DMS79 (cell line): ENCODE results near the gene UROC1.

Experiments used
- DNase-seq: peaks from one replicate; lab custom pipeline; 2025; lab: John Stamatoyannopoulos, UW

Gene UROC1

GRCh38 chr3:126517291-126517951, at the start of gene UROC1:
Gene UROC1, minus strand, starts transcription at chr3:126517773. Its CDS starts 54 bp downstream, at chr3:126517719.
- no peak for DNase-seq

- no peak for DNase-seq
These were observed 45.2 kb upstream of the UROC1 start for GRCh38 chr3:126562737-126563276.

- no peak for DNase-seq
These were observed 40.9 kb upstream of the UROC1 start, which contains the start of gene C3orf22 for GRCh38 chr3:126558336-126559071. Gene C3orf22, minus strand, starts transcription at chr3:126558932. Its CDS starts 5,542 bp downstream, at chr3:126553390.

GRCh38 chr3:126557761-126558160, 40.2 kb upstream of the UROC1 start:
- DNase-seq, result no peak

GRCh38 chr3:126557415-126557745, 39.8 kb upstream of the UROC1 start:
- no peak for DNase-seq

- no peak for DNase-seq
These were observed 39.3 kb upstream of the UROC1 start for GRCh38 chr3:126556637-126557414.

GRCh38 chr3:126555795-126556636, 38.4 kb upstream of the UROC1 start:
- DNase-seq, result no peak

- no peak for DNase-seq
These were observed 37.3 kb upstream of the UROC1 start for GRCh38 chr3:126554560-126555525.

GRCh38 chr3:126553284-126554084, 35.9 kb upstream of the UROC1 start:
- no peak for DNase-seq

GRCh38 chr3:126552688-126553283, 35.2 kb upstream of the UROC1 start:
- no peak for DNase-seq

- DNase-seq, result no peak
These were observed 34.5 kb upstream of the UROC1 start for GRCh38 chr3:126551839-126552687.

- DNase-seq, result no peak
These were observed 33.7 kb upstream of the UROC1 start for GRCh38 chr3:126551121-126551838.

GRCh38 chr3:126550488-126551051, 33.0 kb upstream of the UROC1 start:
- no peak for DNase-seq

GRCh38 chr3:126549861-126550487, 32.4 kb upstream of the UROC1 start:
- DNase-seq, result no peak

- DNase-seq, result no peak
These were observed 31.2 kb upstream of the UROC1 start for GRCh38 chr3:126548556-126549466.

- DNase-seq, result no peak
These were observed 30.1 kb upstream of the UROC1 start for GRCh38 chr3:126547721-126548120.
